WTC11 (cell line): Measurements from ENCODE around the gene HSH2D. TPM values are rescaled to one million over a fixed set of nuclear protein-coding genes. Genes with fewer than 3 reads are reported as not detected.

Source experiments
- ATAC-seq: fragments of 200-7000 bp; cut with Tn5 transposase; 2 replicates; pipeline ENCODE4 v1.10.0; 2021; ENCODE audit warnings: mild to moderate bottlenecking, moderate library complexity
- CTCF ChIA-PET: fragments of 300-600 bp; sonication (Branson Sonifier 250); formaldehyde crosslinking; loops from one replicate; lab custom pipeline; 2021; ENCODE audit warnings: antibody characterized with exemption; lab: Charles Lee
- POLR2A ChIA-PET: fragments of 350-600 bp; sonication (Branson Sonifier 250); formaldehyde crosslinking; loops from one replicate; lab custom pipeline; 2021; ENCODE audit warnings: antibody characterized with exemption; lab: Charles Lee
- DNase-seq: peaks from one replicate; pipeline ENCODE4 v3.0.0; 2021; ENCODE audit warnings: low spot score
- H3K27ac Mint-ChIP-seq: 2 replicates; pipeline ENCODE4 v1.8.0; 2021; ENCODE audit warnings: mixed read lengths
- H3K27me3 Mint-ChIP-seq: 2 replicates; pipeline ENCODE4 v1.8.0; 2021; ENCODE audit warnings: low read depth, mild to moderate bottlenecking, moderate library complexity, mixed read lengths
- H3K36me3 Mint-ChIP-seq: 2 replicates; pipeline ENCODE4 v1.8.0; 2021; ENCODE audit warnings: mixed read lengths
- H3K4me1 Mint-ChIP-seq: 2 replicates; pipeline ENCODE4 v1.8.0; 2022; ENCODE audit warnings: mixed read lengths
- H3K4me3 Mint-ChIP-seq: 2 replicates; pipeline ENCODE4 v1.8.0; 2021; ENCODE audit warnings: mild to moderate bottlenecking, moderate library complexity, mixed read lengths
- H3K9me3 Mint-ChIP-seq: 2 replicates; pipeline ENCODE4 v1.8.0; 2021; ENCODE audit warnings: mixed read lengths
- CDX4 ChIP-seq: fragments of 250-450 bp; sonication (Bioruptor Pico); IDR thresholded peaks from 2 replicates; pipeline ENCODE4 v1.9.0; 2021; ENCODE audit warnings: moderate library complexity, mild to moderate bottlenecking, inconsistent platforms, borderline replicate concordance
- ETV6 ChIP-seq: sonication (generic); formaldehyde crosslinking; IDR thresholded peaks from 2 replicates; pipeline ENCODE4 v1.8.1; 2022; ENCODE audit warnings: mild to moderate bottlenecking, missing genetic modification reagents
- FOXP4 ChIP-seq: sonication (generic); formaldehyde crosslinking; IDR thresholded peaks from 2 replicates; pipeline ENCODE4 v1.8.0; 2022; ENCODE audit warnings: mild to moderate bottlenecking, missing genetic modification reagents
- GTF2I ChIP-seq: fragments of 250-450 bp; sonication (Bioruptor Pico); conservative IDR thresholded peaks from 2 replicates; pipeline ENCODE4 v1.4.0; 2021; ENCODE audit warnings: mild to moderate bottlenecking
- IRF1 ChIP-seq: sonication (generic); formaldehyde crosslinking; IDR thresholded peaks from 2 replicates; pipeline ENCODE4 v1.8.0; 2023; ENCODE audit warnings: missing genetic modification reagents
- IRF2 ChIP-seq: sonication (generic); formaldehyde crosslinking; IDR thresholded peaks from 2 replicates; pipeline ENCODE4 v1.8.0; 2022; ENCODE audit warnings: low read depth, missing genetic modification reagents, borderline replicate concordance
- JAZF1 ChIP-seq: fragments of 250-450 bp; sonication (Bioruptor Pico); IDR thresholded peaks from 2 replicates; pipeline ENCODE4 v1.9.0; 2021; ENCODE audit warnings: moderate library complexity, mild to moderate bottlenecking, inconsistent platforms
- MXD4 ChIP-seq: fragments of 250-450 bp; sonication (Bioruptor Pico); IDR thresholded peaks from 2 replicates; pipeline ENCODE4 v1.8.0; 2021; ENCODE audit warnings: mild to moderate bottlenecking, moderate library complexity, borderline replicate concordance
- MYBL2 ChIP-seq: sonication (generic); formaldehyde crosslinking; IDR thresholded peaks from 2 replicates; pipeline ENCODE4 v1.8.1; 2023; ENCODE audit warnings: mild to moderate bottlenecking, moderate library complexity, missing genetic modification reagents
- NR1H2 ChIP-seq: sonication (generic); formaldehyde crosslinking; IDR thresholded peaks from 2 replicates; pipeline ENCODE4 v1.9.0; 2021; ENCODE audit warnings: mild to moderate bottlenecking, moderate library complexity, missing genetic modification reagents
- NR3C1 ChIP-seq: sonication (generic); formaldehyde crosslinking; conservative IDR thresholded peaks from 2 replicates; pipeline ENCODE4 v1.8.1; 2023; ENCODE audit warnings: low read depth, mild to moderate bottlenecking, missing genetic modification reagents
- PRDM15 ChIP-seq: sonication (generic); formaldehyde crosslinking; IDR thresholded peaks from 2 replicates; pipeline ENCODE4 v1.8.0; 2022; ENCODE audit warnings: missing genetic modification reagents
- SMAD4 ChIP-seq: sonication (generic); formaldehyde crosslinking; IDR thresholded peaks from 2 replicates; pipeline ENCODE4 v1.8.0; 2022; ENCODE audit warnings: mild to moderate bottlenecking, missing genetic modification reagents
- TP53 ChIP-seq: sonication (generic); formaldehyde crosslinking; IDR thresholded peaks from 2 replicates; pipeline ENCODE4 v1.8.1; 2023; ENCODE audit warnings: mild to moderate bottlenecking, missing genetic modification reagents
- USF2 ChIP-seq: sonication (generic); formaldehyde crosslinking; IDR thresholded peaks from 2 replicates; pipeline ENCODE4 v1.8.1; 2023; ENCODE audit warnings: mild to moderate bottlenecking, missing genetic modification reagents, moderate library complexity
- ZNF121 ChIP-seq: sonication (generic); formaldehyde crosslinking; IDR thresholded peaks from 2 replicates; pipeline ENCODE4 v1.8.0; 2023; ENCODE audit warnings: missing genetic modification reagents
- ZNF423 ChIP-seq: fragments of 250-450 bp; sonication (Bioruptor Pico); IDR thresholded peaks from 2 replicates; pipeline ENCODE4 v2.1.2; 2022; ENCODE audit warnings: mild to moderate bottlenecking, moderate library complexity
- ZNF532 ChIP-seq: fragments of 250-450 bp; sonication (Bioruptor Pico); IDR thresholded peaks from 2 replicates; pipeline ENCODE4 v1.9.0; 2021; ENCODE audit warnings: mild to moderate bottlenecking, borderline replicate concordance
- total RNA-seq: library from RNA; stranded (reverse); gene quantifications from 3 replicates; pipeline ENCODE4 v1.2.3, GENCODE V29; 2021

HSH2D gene
- total RNA-seq, 1 experiment from 2014 or later = 1.6 TPM

- CTCF ChIA-PET = interaction anchor here (0.9 to 1.3 kb wide), 2 partner anchors 44 to 78 kb away, joined by 3 to 5 read pairs; partner anchors contain the start of gene FAM32A
- no peak overlapping the region for H3K4me3 Mint-ChIP-seq
- H3K27me3 Mint-ChIP-seq = peaks cover 15% of the 10 kb centered on the region
- DNase-seq (no peak), ATAC-seq (no peak)
- no peak overlapping the region for H3K27ac Mint-ChIP-seq
- no peak for TF ChIP-seq NR1H2 (CRISPR knock-in tag)
- TF ChIP-seq GTF2I (CRISPR knock-in tag) = 0 out of 2 replicates have a peak, but pooled peaks have one; percentile 29
- H3K36me3 Mint-ChIP-seq = no peaks in the 10 kb centered on the region
- peaks cover 16% of the 10 kb centered on the region for H3K4me1 Mint-ChIP-seq
- no peaks in the 10 kb centered on the region for H3K9me3 Mint-ChIP-seq
- POLR2A ChIA-PET = no interaction called here
These were observed 2.4 kb upstream of the HSH2D start for GRCh38 chr19:16141043-16141442.

- Mint-ChIP-seq H3K27ac (no peak overlapping the region), H3K27me3 (peaks cover 12% of the 10 kb centered on the region), H3K4me1 (peaks cover 11% of the 10 kb centered on the region), H3K36me3 (no peaks in the 10 kb centered on the region), H3K9me3 (no peaks in the 10 kb centered on the region), H3K4me3 (no peak overlapping the region)
- CTCF ChIA-PET = interaction anchor here (0.6 to 1.3 kb wide), 2 partner anchors 9 to 80 kb away, joined by 3 to 5 read pairs; no protein-coding TSS in a partner anchor
- TF ChIP-seq IRF2 (CRISPR knock-in tag) (no peak), ZNF121 (0 out of 2 replicates have a peak, but pooled peaks have one; percentile 50)
- no peak for DNase-seq
- POLR2A ChIA-PET = no interaction called here
- no peak for ATAC-seq
These were observed 1.4 kb upstream of the HSH2D start for GRCh38 chr19:16142032-16142580.

- H3K4me3 Mint-ChIP-seq = no peak overlapping the region; the same call in 1 of the 2 replicates
- peak overlapping the region; percentile 98; the same call in 1 of the 2 replicates for H3K27ac Mint-ChIP-seq
- H3K9me3 Mint-ChIP-seq = no peaks in the 10 kb centered on the region
- ChIA-PET POLR2A (interaction anchor here (0.9 kb wide), 1 partner anchor 73 kb away, joined by 3 read pairs; no protein-coding TSS in a partner anchor), CTCF (interaction anchor here (0.7 to 1.8 kb wide), 7 partner anchors 8 to 103 kb away, joined by 3 to 8 read pairs (median 5); partner anchors contain the start of gene FAM32A)
- no peak for DNase-seq
- no peak for ATAC-seq
- H3K4me1 Mint-ChIP-seq = peaks cover 11% of the 10 kb centered on the region
- peaks cover under 1% of the 10 kb centered on the region; the same call in 1 of the 2 replicates for H3K27me3 Mint-ChIP-seq
- H3K36me3 Mint-ChIP-seq = no peaks in the 10 kb centered on the region
- TF ChIP-seq IRF1 (CRISPR knock-in tag) (no peak), TP53 (CRISPR knock-in tag) (no peak), CDX4 (no peak), USF2 (CRISPR knock-in tag) (no peak), JAZF1 (CRISPR knock-in tag) (no peak), ETV6 (CRISPR knock-in tag) (no peak), IRF2 (CRISPR knock-in tag) (no peak), ZNF423 (CRISPR knock-in tag) (no peak), PRDM15 (no peak), ZNF532 (no peak), FOXP4 (CRISPR knock-in tag) (no peak), MXD4 (CRISPR knock-in tag) (no peak), SMAD4 (no peak), NR3C1 (CRISPR knock-in tag) (no peak), MYBL2 (CRISPR knock-in tag) (no peak)
These were observed 714 bp downstream of the HSH2D start for GRCh38 chr19:16144216-16144581.
